ENCODE results near the gene NTRK3.

The NTRK3 gene

DNA sequence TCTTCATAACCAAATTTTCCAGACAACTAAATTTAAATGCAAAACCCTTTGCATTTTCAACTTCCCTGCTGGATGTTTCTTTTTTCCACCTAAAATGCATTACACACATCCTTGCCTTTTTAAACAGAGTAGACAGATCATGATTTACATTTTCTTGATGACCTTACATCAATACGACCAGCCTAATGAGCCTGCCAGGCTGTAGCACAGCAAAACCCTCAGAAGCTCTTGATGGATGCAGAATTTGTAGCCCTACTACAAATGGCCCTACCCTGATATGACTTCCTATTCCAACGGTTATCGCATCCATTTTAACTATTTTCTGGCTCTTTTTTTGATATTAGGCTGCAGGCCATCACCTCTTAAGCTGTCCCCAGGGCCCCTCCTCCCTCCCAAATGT is 66.3 kb downstream of the NTRK3 start:
- peaks cover 56% of the 10 kb centered on the region for H3K27me3 ChIP-seq (ENCODE audit: low read depth, low read length)
- no peak overlapping the region for H3K9ac ChIP-seq (ENCODE audit: low read length)
- no peaks in the 10 kb centered on the region for H4K20me1 ChIP-seq (ENCODE audit: insufficient read depth, low read length)
- H3K9me3 ChIP-seq (ENCODE audit: insufficient read depth, low read length) = no peaks in the 10 kb centered on the region
- no peaks in the 10 kb centered on the region for H3K36me3 ChIP-seq (replicated peaks; ENCODE audit: low read depth, low read length)
- no peak overlapping the region for H2AFZ ChIP-seq (ENCODE audit: low read depth, low read length)
- TF ChIP-seq, protein P1, sequence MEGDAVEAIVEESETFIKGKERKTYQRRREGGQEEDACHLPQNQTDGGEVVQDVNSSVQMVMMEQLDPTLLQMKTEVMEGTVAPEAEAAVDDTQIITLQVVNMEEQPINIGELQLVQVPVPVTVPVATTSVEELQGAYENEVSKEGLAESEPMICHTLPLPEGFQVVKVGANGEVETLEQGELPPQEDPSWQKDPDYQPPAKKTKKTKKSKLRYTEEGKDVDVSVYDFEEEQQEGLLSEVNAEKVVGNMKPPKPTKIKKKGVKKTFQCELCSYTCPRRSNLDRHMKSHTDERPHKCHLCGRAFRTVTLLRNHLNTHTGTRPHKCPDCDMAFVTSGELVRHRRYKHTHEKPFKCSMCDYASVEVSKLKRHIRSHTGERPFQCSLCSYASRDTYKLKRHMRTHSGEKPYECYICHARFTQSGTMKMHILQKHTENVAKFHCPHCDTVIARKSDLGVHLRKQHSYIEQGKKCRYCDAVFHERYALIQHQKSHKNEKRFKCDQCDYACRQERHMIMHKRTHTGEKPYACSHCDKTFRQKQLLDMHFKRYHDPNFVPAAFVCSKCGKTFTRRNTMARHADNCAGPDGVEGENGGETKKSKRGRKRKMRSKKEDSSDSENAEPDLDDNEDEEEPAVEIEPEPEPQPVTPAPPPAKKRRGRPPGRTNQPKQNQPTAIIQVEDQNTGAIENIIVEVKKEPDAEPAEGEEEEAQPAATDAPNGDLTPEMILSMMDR (IDR thresholded peaks at IDR 0.05; ENCODE audit: low read depth, low read length) = no peak
- TF ChIP-seq EZH2phosphoT487 (IDR thresholded peaks at IDR 0.05; ENCODE audit: low read depth) = no peak
- H3K27ac ChIP-seq (ENCODE audit: low read length) = no peak overlapping the region
- H3K79me2 ChIP-seq (ENCODE audit: low read length) = no peaks in the 10 kb centered on the region
- H3K4me3 ChIP-seq (ENCODE audit: low read length) = no peak overlapping the region
- H3K4me2 ChIP-seq (ENCODE audit: low read length) = no peak overlapping the region
- 0 out of 2 replicates have a peak, but pooled peaks cover 3% of the 10 kb centered on the region for H3K4me1 ChIP-seq (ENCODE audit: low read length)

DNA sequence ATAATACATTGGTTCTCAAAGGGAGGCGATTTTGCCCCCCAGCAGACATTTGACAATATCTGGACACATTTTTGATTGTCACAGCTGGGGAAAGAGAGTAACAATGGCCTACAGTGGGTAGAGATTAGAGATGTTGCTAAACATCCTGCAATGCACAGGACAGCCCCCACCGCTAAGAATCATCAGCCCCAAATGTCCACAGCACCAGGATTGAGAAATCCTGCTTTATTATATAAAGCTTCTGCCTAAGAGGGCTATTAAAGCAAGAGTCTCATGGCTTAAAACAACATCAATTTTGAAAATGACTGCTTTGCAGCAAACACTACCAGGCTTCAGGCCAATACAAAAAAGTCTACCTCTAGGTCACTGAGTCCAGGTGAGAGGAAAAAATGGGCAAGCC is 68.2 kb downstream of the NTRK3 start:
- Histone ChIP-seq H3K4me2 (ENCODE audit: low read length) (no peak overlapping the region), H3K27me3 (ENCODE audit: low read depth, low read length) (peaks cover 56% of the 10 kb centered on the region), H3K36me3 (replicated peaks; ENCODE audit: low read depth, low read length) (no peaks in the 10 kb centered on the region), H3K27ac (ENCODE audit: low read length) (no peak overlapping the region), H3K4me1 (ENCODE audit: low read length) (0 out of 2 replicates have a peak, but pooled peaks cover 3% of the 10 kb centered on the region), H2AFZ (ENCODE audit: low read depth, low read length) (no peak overlapping the region), H3K79me2 (ENCODE audit: low read length) (no peaks in the 10 kb centered on the region), H3K9ac (ENCODE audit: low read length) (no peak overlapping the region), H3K9me3 (ENCODE audit: insufficient read depth, low read length) (no peaks in the 10 kb centered on the region), H3K4me3 (ENCODE audit: low read length) (no peak overlapping the region), H4K20me1 (ENCODE audit: insufficient read depth, low read length) (no peaks in the 10 kb centered on the region)
- TF ChIP-seq, protein P1 (IDR thresholded peaks at IDR 0.05; ENCODE audit: low read depth, low read length) = no peak
- TF ChIP-seq EZH2phosphoT487 (IDR thresholded peaks at IDR 0.05; ENCODE audit: low read depth) = no peak

DNA sequence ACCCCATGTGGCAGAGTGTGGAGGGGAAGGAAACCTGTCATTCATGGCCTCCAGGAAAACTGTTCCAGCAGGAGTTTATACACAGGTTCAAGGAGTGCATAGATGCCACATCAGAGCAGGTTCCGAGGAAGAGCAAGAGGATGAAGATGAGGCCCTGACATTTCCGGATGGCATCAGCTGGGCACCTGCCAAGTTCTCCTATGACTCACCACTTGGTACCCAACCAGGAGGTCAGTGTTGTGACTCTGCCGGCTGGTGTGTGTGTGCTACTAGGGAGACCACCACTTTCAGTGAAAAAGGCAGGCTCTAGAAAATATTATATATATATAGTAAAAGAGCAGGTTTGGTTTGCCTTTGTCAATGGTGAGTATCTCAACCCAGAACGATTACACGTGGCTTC is 69.3 kb downstream of the NTRK3 start:
- no peak overlapping the region for H3K4me3 ChIP-seq (ENCODE audit: low read length)
- H3K4me1 ChIP-seq (ENCODE audit: low read length) = 0 out of 2 replicates have a peak, but pooled peaks cover 3% of the 10 kb centered on the region
- H2AFZ ChIP-seq (ENCODE audit: low read depth, low read length) = no peak overlapping the region
- no peak overlapping the region for H3K9ac ChIP-seq (ENCODE audit: low read length)
- H3K27me3 ChIP-seq (ENCODE audit: low read depth, low read length) = peaks cover 53% of the 10 kb centered on the region
- H3K9me3 ChIP-seq (ENCODE audit: insufficient read depth, low read length) = no peaks in the 10 kb centered on the region
- H4K20me1 ChIP-seq (ENCODE audit: insufficient read depth, low read length) = no peaks in the 10 kb centered on the region
- H3K36me3 ChIP-seq (replicated peaks; ENCODE audit: low read depth, low read length) = no peaks in the 10 kb centered on the region
- no peak overlapping the region for H3K4me2 ChIP-seq (ENCODE audit: low read length)
- no peak overlapping the region for H3K27ac ChIP-seq (ENCODE audit: low read length)
- H3K79me2 ChIP-seq (ENCODE audit: low read length) = no peaks in the 10 kb centered on the region
- TF ChIP-seq EZH2phosphoT487 (IDR thresholded peaks at IDR 0.05; ENCODE audit: low read depth) = no peak
- TF ChIP-seq, protein P1 (IDR thresholded peaks at IDR 0.05; ENCODE audit: low read depth, low read length) = no peak

DNA sequence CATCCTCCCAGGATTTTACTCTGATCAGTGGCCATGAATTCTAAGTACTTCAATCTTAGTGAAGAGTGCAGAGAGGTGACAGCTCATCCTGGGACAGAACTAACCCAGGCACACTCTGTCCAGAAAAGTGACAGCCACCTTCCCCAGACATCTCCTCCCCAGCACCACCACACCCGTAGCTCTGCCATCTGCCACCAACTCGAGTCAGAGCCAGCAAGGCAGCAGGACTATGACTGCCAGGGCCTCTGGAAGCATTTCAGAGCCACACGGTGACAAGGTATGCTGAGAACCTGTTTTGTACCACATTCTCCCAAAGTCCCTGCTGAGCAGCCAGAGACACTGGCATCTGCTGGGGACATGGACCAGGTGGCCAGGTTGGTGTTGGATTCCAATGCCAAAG is 71.0 kb downstream of the NTRK3 start:
- H4K20me1 ChIP-seq (ENCODE audit: insufficient read depth, low read length) = no peaks in the 10 kb centered on the region
- no peaks in the 10 kb centered on the region for H3K36me3 ChIP-seq (replicated peaks; ENCODE audit: low read depth, low read length)
- H3K9ac ChIP-seq (ENCODE audit: low read length) = no peak overlapping the region
- H3K4me2 ChIP-seq (ENCODE audit: low read length) = no peak overlapping the region
- H3K27me3 ChIP-seq (ENCODE audit: low read depth, low read length) = peaks cover 60% of the 10 kb centered on the region
- no peak overlapping the region for H3K27ac ChIP-seq (ENCODE audit: low read length)
- no peaks in the 10 kb centered on the region for H3K9me3 ChIP-seq (ENCODE audit: insufficient read depth, low read length)
- TF ChIP-seq, protein P1 (IDR thresholded peaks at IDR 0.05; ENCODE audit: low read depth, low read length) = no peak
- no peak for TF ChIP-seq EZH2phosphoT487 (IDR thresholded peaks at IDR 0.05; ENCODE audit: low read depth)
- 0 out of 2 replicates have a peak, but pooled peaks cover 3% of the 10 kb centered on the region for H3K4me1 ChIP-seq (ENCODE audit: low read length)
- no peak overlapping the region for H2AFZ ChIP-seq (ENCODE audit: low read depth, low read length)
- no peak overlapping the region for H3K4me3 ChIP-seq (ENCODE audit: low read length)
- H3K79me2 ChIP-seq (ENCODE audit: low read length) = no peaks in the 10 kb centered on the region
